HG03103 (cell line): ENCODE data around the gene VWF.
"Not testable (repeated sequence)": the region's sequence is repeated elsewhere in the genome, so short reads cannot be mapped to it uniquely, and the experiment has no call there.

Source experiments
- ATAC-seq: cut with Tn5 transposase; IDR thresholded peaks from one replicate; pipeline ENCODE4 v1.9.1; 2021; ENCODE audit warnings: low read depth; ENCODE audit not compliant: unreplicated experiment

Gene VWF

DNA sequence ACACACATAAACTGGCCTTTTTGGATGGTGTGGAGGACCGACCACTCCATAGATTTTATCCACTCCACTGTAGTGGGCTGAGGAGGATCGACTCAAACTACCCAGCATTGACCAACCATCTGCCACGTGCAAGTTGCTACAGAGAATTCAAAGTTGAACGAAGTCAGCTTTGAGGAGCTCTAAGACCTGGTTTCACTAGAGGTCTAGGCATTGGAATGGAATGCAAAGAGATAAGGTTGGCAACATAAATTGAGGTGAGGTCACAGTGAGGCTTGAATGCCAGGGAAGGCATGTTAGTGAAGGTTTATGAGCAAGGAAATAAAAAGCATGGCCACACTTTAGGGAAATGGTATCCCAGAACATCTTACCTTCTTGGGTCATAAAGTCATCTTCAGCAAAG is 14.5 kb downstream of the VWF start:
- no peak for ATAC-seq

DNA sequence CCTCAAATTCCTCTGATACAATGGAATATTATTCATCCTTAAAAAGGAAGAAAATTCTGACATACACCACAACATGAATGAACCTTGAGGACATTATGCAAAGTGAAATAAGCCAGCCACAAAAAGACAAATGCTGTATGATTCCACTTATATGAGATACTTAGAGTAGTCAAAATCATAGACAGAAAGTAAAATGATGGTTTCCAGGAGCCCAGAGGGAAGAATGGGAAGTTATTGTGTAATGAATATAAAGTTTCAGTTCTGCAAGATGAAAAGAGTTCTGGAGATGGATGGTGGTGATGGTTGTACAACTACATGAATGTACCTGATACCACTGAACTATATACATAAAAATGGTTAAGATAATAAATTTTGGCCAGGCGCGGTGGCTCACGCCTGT is 18.3 kb downstream of the VWF start:
- ATAC-seq = no peak

- no peak for ATAC-seq
These were observed 19.6 kb downstream of the VWF start for GRCh38 chr12:6104842-6105241.

GRCh38 chr12:6104027-6104426 is 20.4 kb downstream of the VWF start:
- ATAC-seq = no peak

DNA sequence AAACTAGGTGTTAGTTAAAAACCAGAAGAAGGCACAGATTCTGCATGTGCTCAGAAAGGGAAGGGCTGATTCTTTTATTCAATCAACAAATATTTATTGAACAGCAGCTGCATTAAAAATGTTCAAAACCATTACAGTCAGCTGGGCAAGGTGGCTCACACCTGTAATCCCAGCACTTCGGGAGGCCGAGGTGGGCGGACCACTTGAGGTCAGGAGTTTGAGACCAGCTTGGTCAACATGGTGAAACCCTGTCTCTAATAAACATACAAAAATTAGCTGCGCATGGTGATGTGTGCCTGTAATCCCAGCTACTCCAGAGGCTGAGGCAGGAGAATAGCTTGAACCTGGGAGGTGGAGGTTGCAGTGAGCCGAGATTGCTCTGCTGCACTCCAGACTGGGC is 22.4 kb downstream of the VWF start:
- ATAC-seq = not testable (repeated sequence)

- no peak for ATAC-seq
These were observed 25.2 kb downstream of the VWF start for GRCh38 chr12:6099316-6099715.

DNA sequence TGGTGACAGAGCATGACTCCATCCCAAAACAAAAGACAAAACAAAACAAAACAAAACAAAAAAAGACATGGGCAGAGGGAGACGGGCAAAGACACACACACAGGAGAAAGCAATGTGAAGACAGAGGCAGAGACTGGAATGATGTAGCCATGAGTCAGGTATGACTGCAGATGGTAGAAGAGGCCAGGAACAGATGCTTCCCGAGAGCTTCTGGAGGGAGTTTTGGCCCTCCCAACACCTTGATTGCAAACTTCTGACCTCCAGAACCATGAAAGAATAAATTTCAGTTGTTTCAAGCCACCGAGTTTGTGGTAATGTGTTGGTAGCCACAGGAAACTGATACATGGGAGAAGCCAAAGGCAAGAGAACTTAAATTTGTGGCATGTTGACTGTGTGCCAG is 27.1 kb downstream of the VWF start:
- ATAC-seq = no peak

- no peak for ATAC-seq
These were observed 27.9 kb downstream of the VWF start for GRCh38 chr12:6096527-6096926.

DNA sequence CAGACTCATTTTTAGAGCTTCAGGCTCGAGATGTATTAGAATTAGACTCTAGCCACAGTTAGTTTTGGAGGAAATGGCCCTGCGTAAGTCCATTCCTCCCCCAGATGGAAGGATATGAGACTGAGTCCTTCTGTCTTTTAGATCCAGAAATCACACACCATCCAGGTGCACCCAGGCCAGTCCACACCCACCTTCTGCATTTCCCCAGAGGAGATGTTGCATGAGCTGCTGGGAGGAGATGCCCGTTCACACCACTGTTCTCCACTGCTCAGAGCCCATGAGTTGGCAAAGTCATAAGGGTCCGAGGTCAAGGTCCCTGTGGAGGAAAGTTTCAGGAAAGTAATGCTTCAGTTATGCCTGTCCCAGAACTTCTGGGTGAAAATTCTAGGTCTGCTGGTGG is 29.2 kb downstream of the VWF start:
- ATAC-seq = no peak

DNA sequence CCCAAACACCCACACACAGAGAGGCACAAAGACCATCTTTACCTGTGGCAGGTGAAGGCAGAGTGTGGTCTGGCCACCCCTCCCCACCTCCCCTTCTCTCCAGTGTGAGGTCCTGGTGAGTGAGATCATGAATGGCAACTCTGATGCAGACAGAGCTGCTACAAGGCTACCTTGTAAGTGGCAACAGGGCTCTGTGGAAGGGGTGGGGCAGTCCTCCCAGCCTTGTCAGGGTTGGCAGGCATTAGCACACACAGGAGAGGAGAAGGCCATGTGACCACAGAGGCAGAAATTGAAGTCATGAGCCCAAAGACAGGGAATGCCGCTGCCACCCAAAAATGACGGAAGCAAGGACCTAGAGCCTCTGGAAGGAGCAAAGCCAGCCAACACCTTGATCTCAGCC is 30.7 kb downstream of the VWF start:
- no peak for ATAC-seq

- no peak for ATAC-seq
These were observed 31.4 kb downstream of the VWF start for GRCh38 chr12:6092784-6093722.

DNA sequence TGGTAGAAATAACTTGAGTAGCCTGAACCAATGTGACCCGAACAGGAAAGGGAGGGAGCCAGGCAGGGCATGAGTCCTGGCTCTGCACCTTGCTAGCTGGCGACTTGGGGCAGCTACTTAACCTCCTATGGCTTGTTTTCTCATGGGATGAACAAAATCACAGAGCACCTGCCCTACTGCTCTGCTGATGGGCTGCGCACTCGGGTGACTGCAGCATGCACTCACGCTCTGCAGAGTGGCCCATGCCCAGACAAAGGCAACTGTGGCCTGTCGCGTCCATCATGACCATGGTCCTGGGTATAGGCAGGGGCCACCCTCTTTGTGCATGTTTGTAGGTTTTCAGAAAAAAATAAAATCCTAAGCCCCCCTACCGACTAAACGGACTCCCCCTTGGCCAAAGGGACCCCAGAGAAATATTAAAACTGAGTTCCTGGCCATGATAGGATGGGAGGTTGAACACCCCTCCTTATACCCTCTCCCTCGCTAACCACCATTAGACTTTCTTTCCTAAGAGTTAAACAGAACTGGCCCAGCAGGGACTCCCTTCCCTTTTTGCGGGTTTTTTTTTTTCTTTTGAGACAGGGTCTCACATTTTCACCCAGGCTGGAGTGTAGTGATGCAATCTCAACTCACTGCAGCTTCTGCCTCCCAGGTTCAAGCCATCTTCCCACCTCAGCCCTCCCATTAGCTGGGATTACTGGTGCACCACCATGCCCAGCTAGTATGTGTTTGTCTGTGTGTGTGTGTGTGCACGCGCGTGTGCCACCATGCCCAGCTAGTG is 32.5 kb downstream of the VWF start:
- no peak for ATAC-seq

DNA sequence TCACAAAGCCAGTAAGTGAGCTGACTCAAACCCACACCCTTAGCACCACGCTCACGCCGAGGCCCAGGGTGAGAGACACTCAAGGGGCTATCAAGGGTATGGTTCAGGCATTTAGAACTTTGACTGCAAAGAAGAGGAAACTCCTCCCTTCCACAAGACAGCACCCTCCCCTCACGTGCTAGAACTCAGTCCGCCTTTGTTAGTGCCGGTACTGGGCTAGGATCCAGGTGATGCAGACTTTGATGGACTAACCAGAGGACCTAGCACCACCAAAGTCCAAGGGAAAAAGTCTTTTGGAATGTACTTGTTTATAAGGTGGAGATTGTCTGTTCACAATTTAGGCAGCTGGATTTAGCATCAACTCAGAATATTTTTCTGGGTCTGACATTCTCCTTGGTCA is 33.7 kb downstream of the VWF start:
- no peak for ATAC-seq

DNA sequence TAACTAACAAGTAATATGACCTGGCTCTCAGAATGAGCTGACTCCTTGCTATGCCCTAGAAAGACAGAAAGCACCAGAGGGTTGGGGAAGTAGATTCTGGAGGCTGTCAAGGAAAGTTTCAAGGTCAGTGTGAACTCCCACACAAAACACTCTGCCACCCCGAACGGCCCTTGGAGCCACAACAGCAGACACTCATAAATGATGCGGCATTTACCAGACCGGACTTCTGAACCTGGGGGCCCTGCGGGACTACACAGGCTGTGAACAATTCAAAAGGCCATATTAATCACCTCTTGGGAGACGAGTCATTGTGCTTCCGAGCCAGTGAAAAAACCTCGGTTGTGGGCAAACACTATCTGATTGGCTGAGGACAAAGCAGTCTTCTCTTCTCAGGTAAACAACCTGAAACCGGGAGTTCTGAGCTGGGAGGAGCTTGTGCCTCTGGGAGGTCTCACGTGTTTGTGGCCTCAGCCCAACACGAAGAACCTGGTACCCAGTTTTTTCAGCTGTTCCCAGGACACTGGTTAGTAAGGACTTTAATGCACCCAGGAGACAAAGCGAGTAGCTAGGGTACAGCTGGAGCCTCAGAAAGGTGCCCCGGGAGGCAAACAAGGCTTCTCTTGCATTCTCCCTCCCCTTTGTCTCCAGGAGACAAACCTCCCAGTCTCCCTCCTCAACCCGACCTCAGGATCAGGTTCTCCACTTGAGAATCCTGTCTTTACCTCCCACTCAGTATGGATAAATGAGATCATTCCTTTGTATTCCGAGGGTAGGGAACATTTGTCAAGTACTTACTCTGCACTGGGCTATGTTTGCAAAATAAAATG is 35.3 kb downstream of the VWF start:
- no peak for ATAC-seq

GRCh38 chr12:6086316-6086715 is 38.2 kb downstream of the VWF start:
- no peak for ATAC-seq

- ATAC-seq = no peak
These were observed 38.6 kb downstream of the VWF start for GRCh38 chr12:6085841-6086240.

- ATAC-seq = no peak
These were observed 39.5 kb downstream of the VWF start for GRCh38 chr12:6084969-6085450.

DNA sequence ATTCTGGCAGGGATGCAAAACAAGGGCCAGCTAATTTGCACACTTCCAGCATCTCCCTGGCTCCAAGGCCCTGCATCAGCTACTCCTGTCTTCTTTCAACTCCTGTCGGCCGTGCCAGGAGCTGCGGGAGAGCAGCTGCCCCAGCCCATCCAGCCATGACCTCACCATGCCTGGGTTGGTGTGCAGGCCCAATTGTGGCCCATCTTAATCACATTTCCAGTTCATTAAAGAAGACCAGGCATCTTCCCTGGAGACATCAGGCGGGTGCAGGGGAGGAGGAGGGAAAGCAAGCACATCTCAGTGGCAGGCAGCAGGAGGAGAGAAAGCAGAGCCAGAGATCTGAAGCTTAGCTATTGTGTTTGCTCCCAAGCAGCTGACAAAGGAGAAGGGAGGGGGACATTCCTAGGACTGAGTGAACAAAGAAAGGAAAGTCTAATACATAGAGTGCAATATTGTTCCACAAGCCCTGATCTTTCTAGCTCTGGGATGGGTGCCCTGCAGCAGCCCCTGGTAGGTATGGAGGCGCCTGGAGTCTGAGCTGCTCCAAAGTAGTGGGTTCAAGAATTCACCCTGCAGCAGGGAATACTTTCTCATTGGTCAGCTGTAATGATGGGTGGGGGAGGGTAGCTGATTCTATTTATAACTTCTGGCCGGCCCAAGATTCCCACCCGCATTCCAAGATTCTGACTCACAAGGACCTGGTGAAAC is 40.1 kb downstream of the VWF start:
- ATAC-seq = no peak

DNA sequence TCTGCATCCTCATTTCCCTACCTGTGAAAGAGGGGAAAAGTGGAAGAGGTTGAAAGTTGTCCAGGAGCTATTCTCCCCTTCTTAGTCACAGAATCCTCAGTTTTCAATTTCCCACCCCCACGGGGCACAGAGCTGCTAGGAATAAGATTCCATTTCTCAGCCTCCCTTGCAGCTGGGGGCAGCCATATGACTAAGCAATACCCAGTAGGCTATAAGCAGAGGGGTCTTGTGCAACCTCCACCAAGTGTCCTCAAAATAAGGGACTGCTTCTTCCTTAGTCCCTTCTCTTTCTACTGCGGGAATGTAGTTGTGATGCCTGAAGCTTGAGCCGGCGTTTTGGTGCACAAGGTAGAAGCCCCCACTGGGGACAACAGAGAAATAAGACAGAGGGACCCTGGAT is 40.9 kb downstream of the VWF start:
- ATAC-seq = no peak

- no peak for ATAC-seq
These were observed 41.9 kb downstream of the VWF start for GRCh38 chr12:6082613-6083012.
